WTC11 (cell line): ENCODE data around the gene FEM1B.

Experiments
- CTCF ChIP-seq: fragments of 200-600 bp; IDR thresholded peaks from 2 replicates; pipeline ENCODE4 v1.8.0; 2022; ENCODE audit warnings: antibody characterized with exemption
- USF1 ChIP-seq: sonication (generic); formaldehyde crosslinking; IDR thresholded peaks from 2 replicates; pipeline ENCODE4 v1.8.0; 2022; ENCODE audit warnings: mild to moderate bottlenecking, missing genetic modification reagents

GRCh38 chr15:68264282-68264681 lies 13.3 kb upstream of the FEM1B start:
- TF ChIP-seq CTCF (no peak), USF1 (CRISPR knock-in tag) (no peak)
